Non-pigmented ciliary epithelial cell (primary cell): ENCODE data around the gene NDE1.
"Not testable (repeated sequence)": the region's sequence is repeated elsewhere in the genome, so short reads cannot be mapped to it uniquely, and the experiment has no call there.

Experiments
- DNase-seq: peaks from one replicate; pipeline ENCODE4 v3.0.0-alpha.2; 2010; ENCODE audit warnings: low read depth

NDE1 gene

GRCh38 chr16:15650698-15651171, 690 bp downstream of the NDE1 start:
- no peak for DNase-seq

GRCh38 chr16:15652293-15653001, 2.4 kb downstream of the NDE1 start:
- DNase-seq = no peak

- peak; percentile 49 for DNase-seq
Observed at GRCh38 chr16:15653227-15653626, 3.2 kb downstream of the NDE1 start.

GRCh38 chr16:15654591-15654990, 4.5 kb downstream of the NDE1 start:
- no peak for DNase-seq

GRCh38 chr16:15655561-15655960, 5.5 kb downstream of the NDE1 start:
- DNase-seq = not testable (repeated sequence)

- no peak for DNase-seq
Observed at GRCh38 chr16:15658149-15658548, 8.1 kb downstream of the NDE1 start.

- no peak for DNase-seq
Observed at GRCh38 chr16:15658556-15658955, 8.5 kb downstream of the NDE1 start.

GRCh38 chr16:15660203-15660601, 10.2 kb downstream of the NDE1 start:
- DNase-seq = no peak

GRCh38 chr16:15665107-15665506, 15.1 kb downstream of the NDE1 start:
- DNase-seq = no peak

GRCh38 chr16:15667091-15667742, 17.2 kb downstream of the NDE1 start:
- DNase-seq = no peak

- no peak for DNase-seq
Observed at GRCh38 chr16:15671530-15672117, 21.6 kb downstream of the NDE1 start.

- DNase-seq = not testable (repeated sequence)
Observed at GRCh38 chr16:15672127-15672513, 22.1 kb downstream of the NDE1 start.

GRCh38 chr16:15672514-15673167, 22.6 kb downstream of the NDE1 start:
- DNase-seq = peak; percentile 78

- DNase-seq = no peak
Observed at GRCh38 chr16:15674571-15674970, 24.5 kb downstream of the NDE1 start.

GRCh38 chr16:15676506-15676905, 26.5 kb downstream of the NDE1 start:
- DNase-seq = no peak

GRCh38 chr16:15677447-15677846, 27.4 kb downstream of the NDE1 start:
- no peak for DNase-seq

- DNase-seq = no peak
Observed at GRCh38 chr16:15682105-15682570, 32.1 kb downstream of the NDE1 start.

- no peak for DNase-seq
Observed at GRCh38 chr16:15686287-15686686, 36.2 kb downstream of the NDE1 start.

- DNase-seq = no peak
Observed at GRCh38 chr16:15689290-15689689, 39.2 kb downstream of the NDE1 start.

GRCh38 chr16:15690296-15690695, 40.3 kb downstream of the NDE1 start:
- no peak for DNase-seq

GRCh38 chr16:15691046-15691445, 41.0 kb downstream of the NDE1 start:
- no peak for DNase-seq

GRCh38 chr16:15692508-15692907, 42.5 kb downstream of the NDE1 start:
- DNase-seq = not testable (repeated sequence)

- no peak for DNase-seq
Observed at GRCh38 chr16:15694499-15694898, 44.5 kb downstream of the NDE1 start.
